Mesenteric fat pad (tissue), 1 donor: ENCODE measurements around the gene LCORL. TPM values are rescaled to one million over a fixed set of nuclear protein-coding genes. Genes with fewer than 3 reads are reported as not detected.
"Not testable (repeated sequence)": the region's sequence is repeated elsewhere in the genome, so short reads cannot be mapped to it uniquely, and the experiment has no call there.

ENCODE experiments used
- DNase-seq: peaks from one replicate; pipeline ENCODE4 v3.0.0-alpha.2; 2020; ENCODE audit warnings: low spot score
- long read RNA-seq: library from polyadenylated mRNA; unstranded; transcript quantifications from one replicate; pipeline ENCODE4 v2.0.0, GENCODE V29; 2020
- total RNA-seq: library from RNA; stranded (reverse); fragmentation: NEBNext Ultra II Directional; extraction: Animal tissue kit (Norgen Biotek cat#: 25700); gene quantifications from one replicate; pipeline ENCODE4 v1.2.1, GENCODE V29; 2021
- donor health status: DM: yes; HTN: yes; CAD: no.

The LCORL gene
- total RNA-seq: 10.0 TPM
- long read RNA-seq, full-length matches to known transcripts: 4 of 10 reads
- long read RNA-seq, partial matches to known transcripts: 2 of 10 reads
- long read RNA-seq, other reads (novel, unspliced or antisense): 4 of 10 reads

GRCh38 chr4:18021720-18022571, at the start of gene LCORL:
Gene LCORL, minus strand, starts transcription at chr4:18021755. Its CDS starts 4 bp downstream, at chr4:18021751.
- DNase-seq: peak; percentile 96

DNA sequence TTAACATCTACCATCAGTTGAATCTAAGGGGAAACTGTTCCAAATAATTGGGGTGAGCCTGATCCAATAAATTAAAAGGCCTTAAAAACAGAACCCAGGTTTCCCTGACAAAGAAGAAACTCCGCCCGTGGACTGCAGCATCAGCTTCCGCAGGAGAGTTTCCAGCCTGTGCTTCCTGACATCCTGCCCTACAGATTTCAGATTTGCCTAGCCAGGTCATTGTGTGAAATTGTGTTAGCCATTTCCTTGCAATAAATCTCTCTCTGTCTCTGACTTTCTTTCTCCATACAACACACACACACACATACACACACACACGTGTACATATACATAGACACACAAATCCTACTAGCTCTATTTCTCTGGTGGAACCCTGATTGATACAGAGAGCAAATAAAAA, 48.3 kb upstream of the LCORL start:
- DNase-seq: no peak

DNA sequence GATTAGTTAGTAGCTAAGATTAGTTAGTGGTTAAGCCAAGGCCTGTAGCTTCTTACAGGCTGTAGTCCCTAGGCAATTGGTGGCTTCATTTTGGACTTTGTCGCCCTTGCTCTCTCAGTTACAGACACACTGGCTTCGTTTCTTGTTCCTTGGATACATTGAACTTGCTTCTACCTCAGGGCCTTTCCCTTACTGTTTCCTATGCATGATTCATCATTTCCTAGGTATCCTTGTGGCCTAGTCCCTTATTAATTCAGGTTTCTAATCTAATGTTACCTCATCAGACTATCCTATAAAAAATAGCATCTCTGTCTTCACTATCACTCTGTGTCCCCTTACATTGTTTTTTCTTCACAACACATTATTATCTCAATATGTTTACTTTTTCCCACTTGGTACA, 45.5 kb upstream of the LCORL start:
- DNase-seq: no peak

GRCh38 chr4:18063079-18063478, 41.5 kb upstream of the LCORL start:
- DNase-seq: no peak

DNA sequence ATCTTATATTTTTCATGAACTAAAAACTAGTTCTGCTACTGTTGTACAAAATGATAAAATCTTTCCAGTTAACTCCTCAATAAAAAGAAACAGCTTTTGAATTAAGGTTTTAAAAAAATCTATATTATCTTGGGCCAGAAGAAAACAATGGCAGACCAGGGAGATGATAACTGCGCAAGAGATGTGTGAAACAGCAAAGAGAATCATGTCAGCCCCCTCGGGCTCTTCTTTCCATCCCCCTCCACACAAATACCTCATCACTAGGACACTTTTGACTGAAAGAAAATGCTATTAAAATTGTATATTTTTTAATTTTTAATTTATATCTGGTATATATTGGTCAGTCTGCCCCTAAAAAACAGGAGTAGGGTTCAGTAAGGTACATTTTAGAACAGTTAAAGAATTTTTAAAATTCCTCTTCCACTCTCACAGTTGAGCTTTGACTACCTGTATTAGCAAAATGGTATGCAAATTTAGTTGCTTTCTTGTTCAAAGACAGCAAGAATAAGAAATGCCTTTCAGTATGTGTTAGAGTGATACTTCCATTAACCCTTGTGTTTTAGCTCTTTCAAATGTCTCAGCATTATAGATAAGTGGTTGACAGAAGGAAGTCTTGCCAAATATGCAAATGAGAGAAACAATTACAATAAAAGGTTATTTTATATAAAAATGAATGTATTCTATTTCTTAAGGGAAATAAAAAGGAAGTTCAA, 36.4 kb upstream of the LCORL start:
- DNase-seq: no peak

DNA sequence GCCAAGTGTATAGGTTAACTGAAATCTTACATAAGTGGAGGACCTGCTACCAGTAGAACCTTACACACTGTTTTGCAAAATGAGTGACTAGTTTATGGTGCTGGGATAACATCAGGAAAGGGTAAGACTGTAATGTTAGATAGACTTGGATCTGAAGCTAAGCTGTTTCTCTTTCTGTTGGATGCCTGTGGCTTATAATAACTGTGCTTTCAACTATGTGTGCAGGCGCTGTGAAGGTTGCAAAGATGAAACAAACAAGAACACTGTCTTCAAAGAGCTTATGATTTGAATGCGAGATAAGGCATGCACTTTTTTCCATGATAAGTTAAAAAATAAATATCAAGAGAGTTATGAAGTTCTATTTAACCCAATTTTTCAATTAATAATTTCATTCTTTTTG, 34.5 kb upstream of the LCORL start:
- no peak for DNase-seq

DNA sequence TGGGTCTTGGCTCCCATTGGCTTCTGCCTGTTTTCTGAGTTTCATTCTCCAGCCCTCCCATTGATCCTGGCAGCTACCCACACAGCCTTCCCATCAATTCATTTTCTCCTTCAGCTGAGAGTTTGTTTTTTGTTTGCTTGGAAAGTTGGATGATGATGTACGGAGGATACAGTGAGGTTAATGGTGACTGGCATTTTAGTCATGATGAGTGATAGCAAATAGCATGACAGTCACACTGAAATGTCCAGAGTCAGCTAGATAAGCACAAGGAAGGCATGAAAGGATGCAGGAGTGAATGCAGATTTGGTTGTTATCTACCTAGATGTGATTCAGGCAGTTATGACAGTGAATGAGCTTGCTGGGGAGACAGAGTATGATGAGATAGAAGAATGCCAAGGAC, 30.6 kb upstream of the LCORL start:
- no peak for DNase-seq

GRCh38 chr4:18051281-18051680, 29.7 kb upstream of the LCORL start:
- DNase-seq: no peak

- no peak for DNase-seq
These were observed 28.9 kb upstream of the LCORL start for GRCh38 chr4:18050448-18050847.

- no peak for DNase-seq
These were observed 27.9 kb upstream of the LCORL start for GRCh38 chr4:18049446-18049845.

DNA sequence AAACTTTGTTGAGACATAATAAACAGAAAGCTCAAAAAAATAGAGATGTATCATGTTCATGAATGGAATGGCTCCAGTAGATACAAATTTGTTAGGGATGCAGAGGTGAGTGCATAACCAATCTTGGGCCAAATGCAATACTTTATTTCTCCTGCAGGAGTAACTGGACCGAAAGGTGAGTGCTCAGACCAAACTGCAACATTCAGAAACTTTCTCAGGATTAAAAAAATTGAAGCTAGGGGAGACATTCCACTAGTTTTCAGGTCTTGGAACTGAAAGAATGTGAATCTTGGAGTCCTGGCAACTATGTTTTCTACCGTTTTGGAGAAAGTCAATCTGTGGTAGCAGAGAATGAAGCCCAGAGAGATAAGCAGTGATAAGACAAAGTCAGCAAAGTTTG, 21.2 kb upstream of the LCORL start:
- no peak for DNase-seq

DNA sequence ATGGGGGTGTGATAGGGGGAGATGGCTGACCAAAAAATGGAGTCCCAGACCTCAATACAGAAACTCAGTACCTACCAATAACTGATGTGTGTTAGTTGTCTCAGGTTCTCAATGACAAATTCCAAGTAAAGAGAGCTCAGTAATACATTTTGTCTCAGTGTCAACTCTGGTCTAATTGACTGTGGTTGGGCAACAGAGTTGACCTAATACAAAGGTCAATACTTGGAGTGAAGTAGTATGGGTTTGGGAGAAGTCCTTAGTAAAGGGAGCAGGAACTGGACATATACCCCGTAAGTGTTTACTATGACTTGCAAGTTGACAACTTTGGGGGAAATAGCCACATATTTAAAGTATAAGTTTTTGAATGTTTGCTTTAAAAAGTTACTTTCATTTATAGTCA, 20.5 kb upstream of the LCORL start:
- no peak for DNase-seq

DNA sequence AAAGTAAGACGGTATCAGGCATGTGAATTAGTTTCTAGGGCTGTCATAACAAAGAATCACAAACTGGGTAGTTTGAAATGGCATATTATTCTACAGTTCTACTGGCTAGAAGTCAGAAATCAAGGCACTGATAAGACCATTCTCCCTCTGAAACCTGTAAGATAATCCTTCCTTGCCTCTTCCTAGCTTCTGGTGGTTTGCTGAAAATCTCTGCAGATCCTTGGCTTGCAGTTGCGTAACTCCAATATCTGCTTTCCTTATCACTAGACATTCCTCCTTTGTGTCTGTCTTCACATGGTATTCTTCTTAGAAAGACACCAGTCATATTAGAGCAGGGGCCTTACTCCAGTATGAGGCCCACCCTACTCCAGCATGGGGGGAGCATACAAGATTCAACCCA, 19.6 kb upstream of the LCORL start:
- DNase-seq: no peak

DNA sequence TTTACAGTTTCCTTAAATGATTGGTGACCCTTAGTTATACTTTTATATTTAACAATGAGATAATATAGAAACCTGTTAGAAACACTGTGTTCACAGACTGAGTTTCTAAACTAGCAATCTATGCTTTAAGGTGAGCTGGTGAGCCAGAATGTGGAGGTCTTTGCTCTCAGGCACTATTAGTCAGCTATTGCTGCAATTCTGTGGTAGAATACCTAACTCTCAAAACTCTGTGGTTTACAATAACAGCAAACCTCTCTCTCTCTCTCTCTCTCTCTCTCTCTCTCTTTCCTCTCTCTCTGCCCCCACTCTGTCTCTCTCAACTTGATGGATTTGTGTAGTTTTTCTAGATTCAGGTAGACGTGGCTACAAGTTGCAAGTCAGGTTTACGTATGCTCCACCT, 17.6 kb upstream of the LCORL start:
- DNase-seq: no peak

GRCh38 chr4:18036369-18036768, 14.8 kb upstream of the LCORL start:
- not testable (repeated sequence) for DNase-seq

DNA sequence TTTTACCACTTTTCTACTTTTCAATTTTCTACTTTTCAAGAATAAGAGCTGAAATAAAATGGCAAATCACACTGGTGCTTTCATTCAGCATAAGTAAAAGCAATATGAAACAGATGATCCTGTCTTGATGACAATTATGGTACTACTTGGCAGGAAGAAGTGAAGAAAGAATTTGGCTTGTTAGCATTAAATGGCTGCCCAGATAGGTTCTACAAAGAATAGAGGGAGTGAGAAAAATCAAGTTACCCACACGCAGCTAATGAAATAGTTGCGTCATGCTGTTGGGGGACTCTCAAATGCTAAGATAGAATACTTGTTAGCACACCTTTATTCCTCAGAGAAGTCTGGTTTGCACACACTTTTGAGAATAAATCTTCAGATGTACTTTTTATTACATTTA, 12.5 kb upstream of the LCORL start:
- DNase-seq: no peak

- DNase-seq: no peak
These were observed 11.8 kb upstream of the LCORL start for GRCh38 chr4:18033111-18034085.

- DNase-seq: no peak
These were observed 3.7 kb upstream of the LCORL start for GRCh38 chr4:18025288-18025687.

DNA sequence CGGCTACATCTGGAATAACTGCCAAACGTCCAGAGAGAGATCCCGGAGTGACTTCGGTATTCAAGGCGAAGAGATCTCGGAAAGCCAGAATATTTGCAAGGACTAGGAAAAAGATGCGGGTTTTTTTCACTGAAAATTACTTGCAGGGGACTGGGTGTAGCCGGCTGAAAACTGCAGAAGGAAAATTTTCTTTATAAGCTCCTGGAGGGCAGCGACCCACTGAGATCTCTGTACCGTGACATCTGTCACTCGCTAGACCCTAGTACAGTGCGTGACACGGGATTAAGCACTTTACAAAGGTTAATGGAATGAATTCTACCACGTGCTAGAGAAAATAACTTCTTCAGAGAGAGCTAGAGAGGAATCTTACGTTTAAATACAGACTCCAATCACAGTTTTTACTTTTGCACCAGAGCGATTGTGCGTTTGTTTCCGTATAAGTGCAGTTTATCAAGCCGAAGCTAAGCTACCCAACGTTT, 1.1 kb upstream of the LCORL start:
- no peak for DNase-seq

GRCh38 chr4:18021470-18021719, 160 bp downstream of the LCORL start:
- no peak for DNase-seq

GRCh38 chr4:18020671-18021469, 685 bp downstream of the LCORL start:
- DNase-seq: no peak
